Measurements from ENCODE around the gene HMGCL.
"Not testable (repeated sequence)": the region's sequence is repeated elsewhere in the genome, so short reads cannot be mapped to it uniquely, and the experiment has no call there.

Gene HMGCL

GRCh38 chr1:23825076-23825761 is at the start of gene HMGCL:
Gene HMGCL (minus strand): TSS chr1:23825429. CDS start chr1:23825415, 14 bp downstream.
- peak; percentile 75 for DNase-seq

GRCh38 chr1:23872421-23872820 is 47.2 kb upstream of the HMGCL start:
- DNase-seq, result no peak

GRCh38 chr1:23869051-23869450 is 43.8 kb upstream of the HMGCL start:
- no peak for DNase-seq

- no peak for DNase-seq
Observed at GRCh38 chr1:23868557-23869016, 43.4 kb upstream of the HMGCL start.

GRCh38 chr1:23867895-23868556 is 42.8 kb upstream of the HMGCL start, which contains the start of gene FUCA1:
Gene FUCA1 (minus strand): TSS chr1:23868290. CDS start chr1:23868286, 4 bp downstream.
- DNase-seq, result peak; percentile 91

- no peak for DNase-seq
Observed at GRCh38 chr1:23867542-23867894, 42.3 kb upstream of the HMGCL start.

GRCh38 chr1:23865543-23865930 is 40.3 kb upstream of the HMGCL start:
- no peak for DNase-seq

GRCh38 chr1:23864801-23865542 is 39.7 kb upstream of the HMGCL start:
- DNase-seq, result no peak

- no peak for DNase-seq
Observed at GRCh38 chr1:23862640-23863039, 37.4 kb upstream of the HMGCL start.

- no peak for DNase-seq
Observed at GRCh38 chr1:23854568-23854967, 29.3 kb upstream of the HMGCL start.

- not testable (repeated sequence) for DNase-seq
Observed at GRCh38 chr1:23853124-23853523, 27.9 kb upstream of the HMGCL start.

GRCh38 chr1:23851406-23851805 is 26.2 kb upstream of the HMGCL start:
- not testable (repeated sequence) for DNase-seq

GRCh38 chr1:23848673-23849616 is 23.7 kb upstream of the HMGCL start:
- no peak for DNase-seq

- DNase-seq, result not testable (repeated sequence)
Observed at GRCh38 chr1:23847482-23848095, 22.4 kb upstream of the HMGCL start.

GRCh38 chr1:23845163-23845562 is 19.9 kb upstream of the HMGCL start:
- DNase-seq, result no peak

GRCh38 chr1:23843644-23844043 is 18.4 kb upstream of the HMGCL start:
- no peak for DNase-seq

GRCh38 chr1:23838401-23838866 is 13.2 kb upstream of the HMGCL start:
- no peak for DNase-seq

- DNase-seq, result no peak
Observed at GRCh38 chr1:23837908-23838307, 12.7 kb upstream of the HMGCL start.

- DNase-seq, result no peak
Observed at GRCh38 chr1:23836037-23836436, 10.8 kb upstream of the HMGCL start.

- DNase-seq, result not testable (repeated sequence)
Observed at GRCh38 chr1:23834156-23834555, 8.9 kb upstream of the HMGCL start.

GRCh38 chr1:23827717-23828116 is 2.5 kb upstream of the HMGCL start:
- DNase-seq, result no peak

- not testable (repeated sequence) for DNase-seq
Observed at GRCh38 chr1:23826590-23826989, 1.4 kb upstream of the HMGCL start.

Data from NCI-H1048 (cell line).